HepG2 (cell line): ENCODE results near the gene NOCT. TPM values are rescaled to one million over a fixed set of nuclear protein-coding genes. Genes with fewer than 3 reads are reported as not detected.

ENCODE experiments used
- ATAC-seq: fragments of 200-7000 bp; cut with Tn5 transposase; 3 replicates; pipeline ENCODE4 v1.9.1; 2020; ENCODE audit warnings: mild to moderate bottlenecking, moderate library complexity
- BruUV-seq: library from RNA; stranded (reverse); fragments of 400-500 nt; replicated peaks from 2 replicates; lab custom pipeline; 2021; lab: Mats Ljungman, UMichigan
- CTCF ChIA-PET: fragments of 300-600 bp; formaldehyde crosslinking; extraction: SDS; loops from one replicate; lab custom pipeline; 2021; ENCODE audit warnings: low total read pairs, inconsistent platforms, low intra/inter-chr PET ratio; lab: Yijun Ruan, JAX
- POLR2A ChIA-PET: fragments of 350-600 bp; sonication (Branson Sonifier 250); formaldehyde crosslinking; loops from one replicate; lab custom pipeline; 2020; ENCODE audit warnings: antibody characterized with exemption, inconsistent platforms; lab: Yijun Ruan, JAX
- DNase-seq: peaks from one replicate; pipeline ENCODE4 v3.0.0-alpha.2; 2015; ENCODE audit warnings: low spot score
- FAIRE-seq: peaks from 3 replicates; lab custom pipeline; 2011; peaks lifted over from hg19 to GRCh38; lab: Jason Lieb, UNC
- H2AFZ ChIP-seq: one replicate; pipeline ENCODE4 v1.6.1; 2011; ENCODE audit warnings: low read length, inconsistent platforms
- H3K27ac ChIP-seq: fragments of 300-600 bp; 3 replicates; pipeline ENCODE4 v1.8.0; 2011; ENCODE audit warnings: mixed run types, mild to moderate bottlenecking, mixed read lengths, low read length, inconsistent platforms; ENCODE audit not compliant: insufficient read depth; ENCODE audit errors: extremely low read length
- H3K27me3 ChIP-seq, 2 experiments: fragments of 200-600 bp in 1 of 2; 2 replicates in 1 of 2; 3 replicates in 1 of 2; pipeline versions ENCODE4 v1.6.0 to v1.8.0; 2011; ENCODE audit warnings: low read length in 2 of 2, mild to moderate bottlenecking in 2 of 2, moderate library complexity in 2 of 2, inconsistent platforms in 1 of 2; ENCODE audit not compliant: insufficient read depth in 2 of 2, control insufficient read depth in 1 of 2
- H3K36me3 ChIP-seq, 2 experiments: fragments of 200-600 bp in 1 of 2; replicated peaks in 1 of 2; 2 replicates in 1 of 2; 3 replicates in 1 of 2; pipeline versions ENCODE4 v1.5.1 to v1.8.0; 2011; ENCODE audit warnings: low read length in 2 of 2, inconsistent platforms in 1 of 2; ENCODE audit not compliant: insufficient read depth in 2 of 2, control insufficient read depth in 1 of 2
- H3K4me1 ChIP-seq: 2 replicates; pipeline ENCODE4 v1.5.1; 2012; ENCODE audit warnings: low read length, inconsistent platforms; ENCODE audit not compliant: insufficient read depth
- H3K4me2 ChIP-seq: 2 replicates; pipeline ENCODE4 v1.6.0; 2011; ENCODE audit warnings: low read depth, low read length, inconsistent platforms
- H3K4me3 ChIP-seq, 3 experiments: fragments of 200-600 bp in 1 of 3; sonication (generic), shearing (Covaris generic) in 1 of 3; replicated peaks in 1 of 3; 2 replicates each; pipeline ENCODE4 v1.5.1; 2011 to 2016; ENCODE audit warnings: low read length in 3 of 3, inconsistent platforms in 2 of 3, low read depth in 2 of 3, mild to moderate bottlenecking in 2 of 3, control low read depth in 1 of 3, mixed read lengths in 1 of 3; ENCODE audit not compliant: insufficient read depth in 1 of 3
- H3K79me2 ChIP-seq: one replicate; pipeline ENCODE4 v1.6.1; 2011; ENCODE audit warnings: low read length, inconsistent platforms; ENCODE audit not compliant: insufficient read depth
- H3K9ac ChIP-seq: 2 replicates; pipeline ENCODE4 v1.6.0; 2011; ENCODE audit warnings: mild to moderate bottlenecking, low read depth, low read length, inconsistent platforms; ENCODE audit not compliant: insufficient read depth
- H3K9me3 ChIP-seq: 2 replicates; pipeline ENCODE4 v1.5.1; 2012; ENCODE audit warnings: mild to moderate bottlenecking, low read length
- H4K20me1 ChIP-seq: 2 replicates; pipeline ENCODE4 v1.6.0; 2011; ENCODE audit warnings: inconsistent platforms, mild to moderate bottlenecking, low read length, moderate library complexity; ENCODE audit not compliant: insufficient read depth
- BCL3 ChIP-seq: sonication (generic); formaldehyde crosslinking; IDR thresholded peaks from 2 replicates; pipeline ENCODE4 v1.5.1; 2020; ENCODE audit warnings: mild to moderate bottlenecking, missing genetic modification reagents, moderate library complexity
- BCL6 ChIP-seq: IDR thresholded peaks from 2 replicates; pipeline ENCODE4 v1.6.1; 2016; ENCODE audit warnings: missing genetic modification reagents, missing compliant biosample characterization
- CBX5 ChIP-seq: sonication (generic); formaldehyde crosslinking; IDR thresholded peaks from 2 replicates; pipeline ENCODE4 v1.4.0; 2020; ENCODE audit warnings: missing genetic modification reagents, borderline replicate concordance
- HMGXB4 ChIP-seq, 2 experiments: sonication (generic) in 1 of 2; formaldehyde crosslinking in 1 of 2; IDR thresholded peaks; 2 replicates each; pipeline versions ENCODE4 v1.4.0 to v1.6.1; 2018 to 2020; ENCODE audit warnings: missing genetic modification reagents in 2 of 2, borderline replicate concordance in 1 of 2, low read depth in 1 of 2, mild to moderate bottlenecking in 1 of 2, missing biosample characterization in 1 of 2
- NFKB2 ChIP-seq: sonication (generic); formaldehyde crosslinking; IDR thresholded peaks from 2 replicates; pipeline ENCODE4 v1.4.0; 2020; ENCODE audit warnings: missing genetic modification reagents, borderline replicate concordance
- RAD21 ChIP-seq: fragments of 450-650 bp; formaldehyde crosslinking; IDR thresholded peaks from 2 replicates; pipeline ENCODE4 v1.5.0; 2020; ENCODE audit warnings: mild to moderate bottlenecking
- RAD51 ChIP-seq: fragments of 450-650 bp; IDR thresholded peaks from 2 replicates; pipeline ENCODE4 v1.6.1; 2016; ENCODE audit warnings: borderline replicate concordance
- RFXAP ChIP-seq: sonication (generic); formaldehyde crosslinking; IDR thresholded peaks from 2 replicates; pipeline ENCODE4 v1.4.0; 2020; ENCODE audit warnings: missing genetic modification reagents, borderline replicate concordance
- RNF2 ChIP-seq: fragments of 450-650 bp; conservative IDR thresholded peaks from 2 replicates; pipeline ENCODE4 v1.6.1; 2016; ENCODE audit warnings: low read depth
- SOX13 ChIP-seq, 3 experiments: fragments of 450-650 bp in 1 of 3; sonication (generic) in 1 of 3; formaldehyde crosslinking in 1 of 3; IDR thresholded peaks in 2 of 3; conservative IDR thresholded peaks in 1 of 3; 2 replicates each; pipeline versions ENCODE4 v1.5.0 to v1.6.1; 2016 to 2020; ENCODE audit warnings: antibody characterized with exemption in 1 of 3, mild to moderate bottlenecking in 1 of 3, missing compliant biosample characterization in 1 of 3, missing genetic modification reagents in 1 of 3, moderate library complexity in 1 of 3
- TOE1 ChIP-seq: sonication (generic); formaldehyde crosslinking; IDR thresholded peaks from 2 replicates; pipeline ENCODE4 v1.4.0; 2020; ENCODE audit warnings: mild to moderate bottlenecking, missing genetic modification reagents
- ZNF274 ChIP-seq: sonication (generic); formaldehyde crosslinking; IDR thresholded peaks from 2 replicates; pipeline ENCODE4 v1.5.1; 2020; ENCODE audit warnings: mild to moderate bottlenecking, missing genetic modification reagents
- ZNF30 ChIP-seq: sonication (generic); formaldehyde crosslinking; IDR thresholded peaks from 2 replicates; pipeline ENCODE4 v1.5.0; 2020; ENCODE audit warnings: mild to moderate bottlenecking, missing genetic modification reagents
- ZNF549 ChIP-seq: sonication (generic); formaldehyde crosslinking; IDR thresholded peaks from 2 replicates; pipeline ENCODE4 v1.5.0; 2020; ENCODE audit warnings: missing genetic modification reagents
- ZNF564 ChIP-seq: sonication (generic); formaldehyde crosslinking; IDR thresholded peaks from 2 replicates; pipeline ENCODE4 v1.8.1; 2023; ENCODE audit warnings: mild to moderate bottlenecking, missing genetic modification reagents
- ZSCAN20 ChIP-seq: sonication (generic); formaldehyde crosslinking; IDR thresholded peaks from 2 replicates; pipeline ENCODE4 v1.4.0; 2020; ENCODE audit warnings: missing genetic modification reagents, mild to moderate bottlenecking, borderline replicate concordance
- WGBS: methylation state at CpG from one replicate; pipeline ENCODE4 v1.1.6; 2017; ENCODE audit warnings: low lambda C conversion rate; 5-methylcytosine and 5-hydroxymethylcytosine counted together
- in situ Hi-C: cut with HindIII; loops from 2 replicates; pipeline ENCODE4 v1.10.0; 2017; ENCODE audit warnings: low pct_unique_long_range_greater_than_20kb; ENCODE audit not compliant: extremely low pct_ligation_motif_present
- intact Hi-C: fragments of 100-400 bp; cut with micrococcal nuclease; formaldehyde crosslinking; loops from one replicate; pipeline ENCODE4 v1.10.0; 2022; ENCODE audit not compliant: unreplicated experiment
- polyA plus RNA-seq, 8 experiments: library from polyadenylated mRNA; depleted of rRNA in 3 of 8; stranded (reverse) in 7 of 8; unstranded in 1 of 8; fragments of >200 nt; fragmentation: Illumina TruSeq in 4 of 8; extraction: Trizol in 4 of 8; gene quantifications; 2 replicates each; pipeline versions ENCODE4 v1.2.1 to v1.2.3, GENCODE V29; 2011 to 2016; ENCODE audit warnings: low read depth in 4 of 8, missing spikeins in 1 of 8, mixed read lengths in 1 of 8; ENCODE audit not compliant: insufficient read depth in 1 of 8
- total RNA-seq, 5 experiments: library from RNA; depleted of rRNA; stranded (reverse); fragments of >200 nt; fragmentation: Illumina TruSeq; extraction: Trizol; gene quantifications; 2 replicates each; pipeline ENCODE4 v1.2.3, GENCODE V29; 2016; ENCODE audit warnings: low read depth in 1 of 5
- TF ChIP-seq, protein P1 (sequence below): IDR thresholded peaks from 2 replicates; pipeline ENCODE4 v1.6.1; 2016; ENCODE audit warnings: mild to moderate bottlenecking
- TF ChIP-seq, protein P2 (sequence below): sonication (generic); formaldehyde crosslinking; IDR thresholded peaks from 2 replicates; pipeline ENCODE4 v1.5.0; 2020; ENCODE audit warnings: mild to moderate bottlenecking, missing genetic modification reagents

Gene NOCT
- total and polyA plus RNA-seq, 2 of the 13 experiments (the other 11 are each of a cell fraction or from before 2014, with no cell fraction given), result 3.6 to 13.1 TPM

GRCh38 chr4:138967313-138967712 is 48.3 kb upstream of the NOCT start:
- POLR2A ChIA-PET, result no interaction called here
- no peak overlapping the region for H2AFZ ChIP-seq
- H4K20me1 ChIP-seq, result no peaks in the 10 kb centered on the region
- peak overlapping the region in 1 of 3 experiments; percentile 29; a peak in 1 of 6 replicates for H3K4me3 ChIP-seq
- peaks cover 30% of the 10 kb centered on the region for H3K4me1 ChIP-seq
- no peaks in the 10 kb centered on the region for H3K9me3 ChIP-seq
- FAIRE-seq (peak; percentile 79), DNase-seq (peak; percentile 90), ATAC-seq (peak; percentile 80)
- intact Hi-C loops (no loop called here), in situ Hi-C loops (no loop called here)
- CTCF ChIA-PET, result no interaction called here
- H3K27me3 ChIP-seq, result no peaks in the 10 kb centered on the region
- WGBS, result 1% methylated on average over 3 of the region's 3 CpGs
- H3K36me3 ChIP-seq, result no peaks in the 10 kb centered on the region
- no peaks in the 10 kb centered on the region for H3K79me2 ChIP-seq
- no peak overlapping the region for H3K9ac ChIP-seq
- H3K27ac ChIP-seq, result peak overlapping the region; percentile 33
- no TSS peak for BruUV-seq
- peak overlapping the region; percentile 59 for H3K4me2 ChIP-seq
- TF ChIP-seq NFKB2 (CRISPR knock-in tag), result no peak
- TF ChIP-seq BCL3 (CRISPR knock-in tag), result no peak
- no peak for TF ChIP-seq RAD21 (CRISPR knock-in tag)
- no peak for TF ChIP-seq ZNF274 (CRISPR knock-in tag)
- TF ChIP-seq ZNF30, result no peak
- TF ChIP-seq ZNF564 (CRISPR knock-in tag), result no peak
- TF ChIP-seq SOX13 (IDR thresholded peaks at IDR 0.05), result no peak; the same call in 1 of the 2 replicates
- peak in 1 of 2 experiments; percentile 76; a peak in 1 of 4 replicates for TF ChIP-seq SOX13 (CRISPR knock-in tag; conservative IDR thresholded peaks at IDR 0.05 in 1 of 2, IDR thresholded peaks at IDR 0.05 in 1 of 2)
- TF ChIP-seq RFXAP (CRISPR knock-in tag), result no peak
- TF ChIP-seq RNF2, result no peak
- no peak for TF ChIP-seq RAD51
- TF ChIP-seq, protein P1, sequence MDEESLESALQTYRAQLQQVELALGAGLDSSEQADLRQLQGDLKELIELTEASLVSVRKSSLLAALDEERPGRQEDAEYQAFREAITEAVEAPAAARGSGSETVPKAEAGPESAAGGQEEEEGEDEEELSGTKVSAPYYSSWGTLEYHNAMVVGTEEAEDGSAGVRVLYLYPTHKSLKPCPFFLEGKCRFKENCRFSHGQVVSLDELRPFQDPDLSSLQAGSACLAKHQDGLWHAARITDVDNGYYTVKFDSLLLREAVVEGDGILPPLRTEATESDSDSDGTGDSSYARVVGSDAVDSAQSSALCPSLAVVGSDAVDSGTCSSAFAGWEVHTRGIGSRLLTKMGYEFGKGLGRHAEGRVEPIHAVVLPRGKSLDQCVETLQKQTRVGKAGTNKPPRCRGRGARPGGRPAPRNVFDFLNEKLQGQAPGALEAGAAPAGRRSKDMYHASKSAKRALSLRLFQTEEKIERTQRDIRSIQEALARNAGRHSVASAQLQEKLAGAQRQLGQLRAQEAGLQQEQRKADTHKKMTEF, result peak; percentile 55; the same call in 1 of the 2 replicates
- TF ChIP-seq, protein P2, sequence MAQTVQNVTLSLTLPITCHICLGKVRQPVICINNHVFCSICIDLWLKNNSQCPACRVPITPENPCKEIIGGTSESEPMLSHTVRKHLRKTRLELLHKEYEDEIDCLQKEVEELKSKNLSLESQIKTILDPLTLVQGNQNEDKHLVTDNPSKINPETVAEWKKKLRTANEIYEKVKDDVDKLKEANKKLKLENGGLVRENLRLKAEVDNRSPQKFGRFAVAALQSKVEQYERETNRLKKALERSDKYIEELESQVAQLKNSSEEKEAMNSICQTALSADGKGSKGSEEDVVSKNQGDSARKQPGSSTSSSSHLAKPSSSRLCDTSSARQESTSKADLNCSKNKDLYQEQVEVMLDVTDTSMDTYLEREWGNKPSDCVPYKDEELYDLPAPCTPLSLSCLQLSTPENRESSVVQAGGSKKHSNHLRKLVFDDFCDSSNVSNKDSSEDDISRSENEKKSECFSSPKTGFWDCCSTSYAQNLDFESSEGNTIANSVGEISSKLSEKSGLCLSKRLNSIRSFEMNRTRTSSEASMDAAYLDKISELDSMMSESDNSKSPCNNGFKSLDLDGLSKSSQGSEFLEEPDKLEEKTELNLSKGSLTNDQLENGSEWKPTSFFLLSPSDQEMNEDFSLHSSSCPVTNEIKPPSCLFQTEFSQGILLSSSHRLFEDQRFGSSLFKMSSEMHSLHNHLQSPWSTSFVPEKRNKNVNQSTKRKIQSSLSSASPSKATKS (CRISPR knock-in tag), result no peak
- TF ChIP-seq TOE1 (CRISPR knock-in tag), result 0 out of 2 replicates have a peak, but pooled peaks have one; percentile 40
- peak; percentile 24; the same call in 1 of the 2 replicates for TF ChIP-seq BCL6
- TF ChIP-seq HMGXB4 (CRISPR knock-in tag; IDR thresholded peaks at IDR 0.05; ENCODE audit: borderline replicate concordance in 1 of 2, low read depth in 1 of 2), result no peak
- TF ChIP-seq CBX5 (CRISPR knock-in tag), result no peak
- TF ChIP-seq ZNF549 (CRISPR knock-in tag), result no peak
- TF ChIP-seq ZSCAN20, result no peak
